Ascending aorta (tissue), 2 donors: ENCODE results near the gene UNC5C. TPM values are rescaled to one million over a fixed set of nuclear protein-coding genes. Genes with fewer than 3 reads are reported as not detected.

Source experiments
- DNase-seq, 2 donors: peaks; one replicate each; pipeline ENCODE4 v3.0.0-alpha.2; 2019; ENCODE audit warnings: low spot score in 2 of 2
- H3K27ac ChIP-seq, 2 donors: fragments of 200-600 bp; sonication (generic); one replicate each; pipeline ENCODE4 v1.5.1; 2016 to 2017; ENCODE audit warnings: mild to moderate bottlenecking in 1 of 2
- H3K27me3 ChIP-seq: fragments of 200-600 bp; sonication (generic); one replicate; pipeline ENCODE4 v1.5.1; 2017
- H3K36me3 ChIP-seq, 2 donors: fragments of 200-600 bp; sonication (generic); one replicate each; pipeline ENCODE4 v1.5.1; 2016
- H3K4me1 ChIP-seq, 2 donors: fragments of 200-600 bp; sonication (generic); one replicate each; pipeline ENCODE4 v1.5.1; 2016 to 2017; ENCODE audit warnings: mild to moderate bottlenecking in 1 of 2
- H3K4me3 ChIP-seq, 2 donors: fragments of 200-600 bp; sonication (generic); one replicate each; pipeline ENCODE4 v1.5.1; 2016 to 2017; ENCODE audit warnings: mild to moderate bottlenecking in 1 of 2
- H3K9me3 ChIP-seq, 2 donors: fragments of 200-600 bp; sonication (generic); one replicate each; pipeline ENCODE4 v1.5.1; 2016
- intact Hi-C: fragments of 100-400 bp; cut with DNase I; formaldehyde crosslinking; loops from one replicate; pipeline ENCODE4 v1.15.1; 2023
- total RNA-seq: library from RNA; depleted of rRNA; stranded (reverse); fragments of >200 nt; gene quantifications from one replicate; pipeline ENCODE4 v1.1.0, GENCODE V29; 2016
- TF ChIP-seq, protein P1 (sequence below), 3 experiments: fragments of 200-600 bp in 2 of 3; fragments of 450-650 bp in 1 of 3; sonication (generic) in 2 of 3; IDR thresholded peaks; one replicate each; pipeline ENCODE4 v1.5.1; 2016 to 2019; ENCODE audit warnings: antibody characterized with exemption in 3 of 3, mild to moderate bottlenecking in 1 of 3, moderate library complexity in 1 of 3

UNC5C gene
- total RNA-seq, 1 donor from 2014 or later, result 13.3 TPM

- Histone ChIP-seq H3K36me3 (peaks cover 0 to 8% of the 10 kb centered on the region in 2 donors), H3K4me1 (no peaks in the 10 kb centered on the region), H3K4me3 (no peak overlapping the region), H3K27me3 (no peaks in the 10 kb centered on the region), H3K27ac (no peak overlapping the region), H3K9me3 (no peaks in the 10 kb centered on the region)
- intact Hi-C loops, result no loop called here
- TF ChIP-seq, protein P1, sequence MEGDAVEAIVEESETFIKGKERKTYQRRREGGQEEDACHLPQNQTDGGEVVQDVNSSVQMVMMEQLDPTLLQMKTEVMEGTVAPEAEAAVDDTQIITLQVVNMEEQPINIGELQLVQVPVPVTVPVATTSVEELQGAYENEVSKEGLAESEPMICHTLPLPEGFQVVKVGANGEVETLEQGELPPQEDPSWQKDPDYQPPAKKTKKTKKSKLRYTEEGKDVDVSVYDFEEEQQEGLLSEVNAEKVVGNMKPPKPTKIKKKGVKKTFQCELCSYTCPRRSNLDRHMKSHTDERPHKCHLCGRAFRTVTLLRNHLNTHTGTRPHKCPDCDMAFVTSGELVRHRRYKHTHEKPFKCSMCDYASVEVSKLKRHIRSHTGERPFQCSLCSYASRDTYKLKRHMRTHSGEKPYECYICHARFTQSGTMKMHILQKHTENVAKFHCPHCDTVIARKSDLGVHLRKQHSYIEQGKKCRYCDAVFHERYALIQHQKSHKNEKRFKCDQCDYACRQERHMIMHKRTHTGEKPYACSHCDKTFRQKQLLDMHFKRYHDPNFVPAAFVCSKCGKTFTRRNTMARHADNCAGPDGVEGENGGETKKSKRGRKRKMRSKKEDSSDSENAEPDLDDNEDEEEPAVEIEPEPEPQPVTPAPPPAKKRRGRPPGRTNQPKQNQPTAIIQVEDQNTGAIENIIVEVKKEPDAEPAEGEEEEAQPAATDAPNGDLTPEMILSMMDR (IDR thresholded peaks at IDR 0.05), result no peak
- DNase-seq, result no peak
Observed at GRCh38 chr4:95212692-95213091, 336.1 kb downstream of the UNC5C start.

DNA sequence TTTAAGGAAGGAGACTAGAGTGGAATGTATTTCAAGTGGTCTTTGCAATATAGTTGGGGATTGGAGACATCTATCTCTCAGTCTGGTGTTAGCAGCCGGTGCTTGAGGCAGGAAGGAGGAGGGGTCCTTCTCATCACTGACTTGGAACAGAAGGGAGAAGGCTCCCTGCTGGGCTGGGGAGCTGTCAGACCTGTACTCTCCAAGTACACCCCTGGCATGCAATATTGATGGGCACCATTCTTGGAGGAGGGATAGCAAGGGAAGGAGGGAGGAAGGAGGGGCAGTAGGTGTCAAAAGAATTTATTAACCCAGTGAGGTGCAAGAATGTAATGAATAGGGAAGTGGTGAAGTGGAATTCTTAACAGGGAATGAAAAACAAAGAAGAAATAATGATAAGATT lies 338.8 kb downstream of the UNC5C start:
- intact Hi-C loops, result no loop called here
- DNase-seq, result no peak
- no peaks in the 10 kb centered on the region for H3K4me1 ChIP-seq
- no peak overlapping the region for H3K4me3 ChIP-seq
- H3K9me3 ChIP-seq, result no peaks in the 10 kb centered on the region
- no peak overlapping the region for H3K27ac ChIP-seq
- no peaks in the 10 kb centered on the region for H3K36me3 ChIP-seq
- TF ChIP-seq, protein P1 (IDR thresholded peaks at IDR 0.05), result no peak
- no peaks in the 10 kb centered on the region for H3K27me3 ChIP-seq

DNA sequence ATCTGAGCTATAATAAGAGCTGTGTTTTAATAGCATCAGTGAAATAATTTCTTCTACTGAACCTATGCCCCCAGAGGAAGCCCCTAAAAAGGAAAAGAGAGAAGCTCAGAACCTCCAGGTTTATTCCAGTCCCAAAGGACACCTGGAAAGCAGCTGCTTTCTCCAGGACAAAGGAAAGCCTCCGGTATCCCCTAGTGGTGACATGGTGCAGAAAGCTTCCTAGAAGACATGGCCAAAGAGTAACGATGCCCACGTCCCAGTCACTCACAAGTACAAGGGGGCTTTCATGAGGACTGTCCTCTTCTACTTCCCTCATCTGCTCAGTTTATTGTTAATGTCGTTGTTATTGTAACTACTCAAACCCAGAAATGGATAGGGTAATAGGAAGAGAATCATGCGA lies 343.9 kb downstream of the UNC5C start:
- TF ChIP-seq, protein P1 (IDR thresholded peaks at IDR 0.05), result no peak
- intact Hi-C loops, result no loop called here
- Histone ChIP-seq H3K9me3 (no peaks in the 10 kb centered on the region), H3K27me3 (no peaks in the 10 kb centered on the region), H3K4me1 (no peaks in the 10 kb centered on the region), H3K4me3 (no peak overlapping the region), H3K27ac (no peak overlapping the region), H3K36me3 (peaks cover 0 to 9% of the 10 kb centered on the region in 2 donors)
- DNase-seq, result no peak

DNA sequence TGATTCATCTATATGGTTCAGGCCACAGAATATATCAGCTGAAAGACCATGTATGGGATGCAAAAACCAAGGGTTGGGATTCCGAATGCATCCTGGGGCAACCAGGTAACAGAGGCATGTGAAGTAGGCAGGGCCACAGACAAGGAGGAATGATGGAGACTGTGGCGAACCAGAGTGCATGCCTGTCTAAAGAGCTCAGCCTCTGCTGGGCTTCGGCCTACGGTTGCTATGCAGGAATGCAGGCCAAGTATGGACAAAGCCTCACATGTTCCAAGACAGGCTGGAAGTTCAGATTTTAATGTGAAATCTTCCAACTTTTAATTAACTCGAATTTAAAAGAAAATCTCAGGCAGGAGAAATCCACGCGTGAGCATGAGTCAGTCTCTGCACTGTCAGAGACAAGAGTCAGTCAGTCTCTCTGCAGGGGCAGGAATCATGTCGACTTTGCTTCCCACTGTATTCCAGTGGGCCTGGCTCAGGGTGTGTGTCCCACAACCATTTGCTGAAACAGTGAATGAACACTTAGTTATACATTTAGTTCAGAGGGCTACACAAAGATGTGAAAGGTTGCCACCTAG lies 344.4 kb downstream of the UNC5C start:
- Histone ChIP-seq H3K27ac (no peak overlapping the region), H3K4me1 (no peaks in the 10 kb centered on the region), H3K27me3 (no peaks in the 10 kb centered on the region), H3K9me3 (no peaks in the 10 kb centered on the region), H3K4me3 (no peak overlapping the region), H3K36me3 (peaks cover 0 to 9% of the 10 kb centered on the region in 2 donors)
- TF ChIP-seq, protein P1 (IDR thresholded peaks at IDR 0.05), result no peak
- DNase-seq, result no peak
- intact Hi-C loops, result no loop called here

DNA sequence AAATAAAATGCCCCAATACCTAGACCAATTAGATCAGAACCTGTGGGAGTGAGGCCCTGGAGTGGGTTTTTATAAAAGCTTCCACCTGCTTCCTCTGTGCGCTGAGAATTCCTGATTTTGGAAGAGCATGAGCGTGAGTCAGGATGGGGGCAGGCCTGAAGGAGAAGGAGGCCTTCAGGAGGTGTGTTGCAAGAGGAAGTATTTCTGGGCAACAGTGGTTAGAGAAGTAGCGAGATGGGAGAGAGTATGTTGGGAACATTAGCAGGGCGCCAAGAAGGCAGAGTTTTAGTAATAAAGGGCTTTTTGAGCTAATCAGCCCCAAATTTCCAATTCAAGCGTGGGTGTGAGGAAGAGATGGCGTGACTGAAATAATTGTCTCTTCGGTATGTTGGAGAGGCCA lies 349.8 kb downstream of the UNC5C start:
- H3K27ac ChIP-seq, result no peak overlapping the region
- H3K9me3 ChIP-seq, result no peaks in the 10 kb centered on the region
- TF ChIP-seq, protein P1 (IDR thresholded peaks at IDR 0.05), result no peak

GRCh38 chr4:95197353-95197752 lies 351.4 kb downstream of the UNC5C start:
- Histone ChIP-seq H3K27ac (no peak overlapping the region), H3K27me3 (no peaks in the 10 kb centered on the region), H3K4me1 (no peaks in the 10 kb centered on the region), H3K4me3 (no peak overlapping the region), H3K9me3 (no peaks in the 10 kb centered on the region), H3K36me3 (peaks cover 0 to 6% of the 10 kb centered on the region in 2 donors)
- intact Hi-C loops, result no loop called here
- no peak for DNase-seq
- TF ChIP-seq, protein P1 (IDR thresholded peaks at IDR 0.05), result no peak

More for the DNA sequence above, 349.8 kb downstream of the UNC5C start:
- peaks cover 0 to 9% of the 10 kb centered on the region in 2 donors for H3K36me3 ChIP-seq
- H3K27me3 ChIP-seq, result no peaks in the 10 kb centered on the region
- no peaks in the 10 kb centered on the region for H3K4me1 ChIP-seq
- DNase-seq, result no peak
- H3K4me3 ChIP-seq, result no peak overlapping the region
- intact Hi-C loops, result no loop called here
